ENCODE results near the gene LRRC70. TPM values are rescaled to one million over a fixed set of nuclear protein-coding genes. Genes with fewer than 3 reads are reported as not detected.
A peak's percentile ranks its signal among the peaks of the same experiment; 100 is the strongest.

LRRC70 gene
- total and polyA plus RNA-seq, 3 donors from 2014 or later = 4.9 to 9.9 (median 9.0) TPM

- no peak for TF ChIP-seq POLR2A (IDR thresholded peaks at IDR 0.05)
- TF ChIP-seq CTCF (IDR thresholded peaks at IDR 0.05) = no peak
- Histone ChIP-seq H3K36me3 (ENCODE audit: low read depth, missing control alignments) (no peaks in the 10 kb centered on the region), H3K27ac (no peak overlapping the region), H3K4me3 (no peak overlapping the region), H3K4me1 (no peaks in the 10 kb centered on the region), H3K9me3 (no peaks in the 10 kb centered on the region), H3K27me3 (no peaks in the 10 kb centered on the region)
- no peak for DNase-seq
- 92 to 93% methylated on average over 5 of the region's 5 CpGs for WGBS, 2 donors
- intact Hi-C loops (cut with DNase I; ENCODE audit: low total_unique reads) = no loop called here
These were observed 25.3 kb downstream of the LRRC70 start for GRCh38 chr5:62603934-62604333.

GRCh38 chr5:62605638-62606037 lies 27.0 kb downstream of the LRRC70 start:
- Histone ChIP-seq H3K4me3 (no peak overlapping the region), H3K9me3 (no peaks in the 10 kb centered on the region), H3K27ac (no peak overlapping the region), H3K4me1 (no peaks in the 10 kb centered on the region), H3K36me3 (ENCODE audit: low read depth, missing control alignments) (no peaks in the 10 kb centered on the region), H3K27me3 (no peaks in the 10 kb centered on the region)
- DNase-seq = no peak
- no peak for TF ChIP-seq POLR2A (IDR thresholded peaks at IDR 0.05)
- WGBS, 2 donors = 95% methylated on average over 4 of the region's 4 CpGs
- intact Hi-C loops (cut with DNase I; ENCODE audit: low total_unique reads) = no loop called here

GRCh38 chr5:62606878-62607277 lies 28.3 kb downstream of the LRRC70 start:
- H3K4me3 ChIP-seq = no peak overlapping the region
- TF ChIP-seq POLR2A (IDR thresholded peaks at IDR 0.05) (no peak), CTCF (IDR thresholded peaks at IDR 0.05) (no peak)
- WGBS, 2 donors = 35 to 38% methylated on average over 1 of the region's 1 CpG
- H3K27me3 ChIP-seq = no peaks in the 10 kb centered on the region
- no peak overlapping the region for H3K27ac ChIP-seq
- DNase-seq = peak; percentile 34
- no peaks in the 10 kb centered on the region for H3K9me3 ChIP-seq
- intact Hi-C loops (cut with DNase I; ENCODE audit: low total_unique reads) = no loop called here
- H3K36me3 ChIP-seq (ENCODE audit: low read depth, missing control alignments) = no peaks in the 10 kb centered on the region
- H3K4me1 ChIP-seq = no peaks in the 10 kb centered on the region

- no peak for DNase-seq
- intact Hi-C loops (cut with DNase I; ENCODE audit: low total_unique reads) = no loop called here
These were observed 29.0 kb downstream of the LRRC70 start for GRCh38 chr5:62607615-62608014.

More at GRCh38 chr5:62607615-62608014, 29.0 kb downstream of the LRRC70 start:
- 89 to 92% methylated on average over 4 of the region's 4 CpGs for WGBS, 2 donors
- Histone ChIP-seq H3K27me3 (no peaks in the 10 kb centered on the region), H3K9me3 (no peaks in the 10 kb centered on the region), H3K36me3 (ENCODE audit: low read depth, missing control alignments) (no peaks in the 10 kb centered on the region), H3K4me1 (no peaks in the 10 kb centered on the region), H3K27ac (no peak overlapping the region), H3K4me3 (no peak overlapping the region)
- TF ChIP-seq CTCF (IDR thresholded peaks at IDR 0.05) (no peak), POLR2A (IDR thresholded peaks at IDR 0.05) (no peak)

Measured in testis (tissue), 3 donors.